Stimulated activated naive CD8-positive, alpha-beta T cell treated with anti-CD3 and anti-CD28 coated beads, Interleukin-15, amount 100 ng/mL, for 72 hours (primary cell): ENCODE measurements around the gene PLCL2.
"Not testable (repeated sequence)": the region's sequence is repeated elsewhere in the genome, so short reads cannot be mapped to it uniquely, and the experiment has no call there.

Source experiments
- ATAC-seq: fragments of 150-1000 bp; cut with Tn5 transposase; 2 replicates; pipeline ENCODE4 v1.10.0; 2021; ENCODE audit warnings: mild to moderate bottlenecking, moderate library complexity
- DNase-seq, 2 donors: peaks; one replicate each; pipeline ENCODE4 v3.0.0; 2021 to 2022
- H3K27ac Mint-ChIP-seq, 2 donors: one replicate each; pipeline ENCODE4 v1.8.0; 2022; ENCODE audit warnings: mild to moderate bottlenecking in 2 of 2, mixed read lengths in 2 of 2, moderate library complexity in 2 of 2
- H3K27me3 Mint-ChIP-seq: one replicate; pipeline ENCODE4 v1.8.0; 2022; ENCODE audit warnings: mixed read lengths
- H3K4me1 Mint-ChIP-seq: one replicate; pipeline ENCODE4 v1.8.0; 2022; ENCODE audit warnings: mild to moderate bottlenecking, mixed read lengths
- H3K4me3 Mint-ChIP-seq, 2 donors: one replicate each; pipeline ENCODE4 v1.8.0; 2022; ENCODE audit warnings: mild to moderate bottlenecking in 2 of 2, mixed read lengths in 2 of 2, moderate library complexity in 1 of 2
- H3K9me3 Mint-ChIP-seq, 2 donors: one replicate each; pipeline ENCODE4 v1.8.0; 2022; ENCODE audit warnings: mixed read lengths in 2 of 2

PLCL2 gene

GRCh38 chr3:17078926-17079465 is 194.2 kb downstream of the PLCL2 start:
- Mint-ChIP-seq H3K4me1 (peaks cover 67% of the 10 kb centered on the region), H3K27ac (no peak overlapping the region), H3K9me3 (peaks cover 9 to 12% of the 10 kb centered on the region in 2 donors), H3K4me3 (no peak overlapping the region), H3K27me3 (no peaks in the 10 kb centered on the region)
- ATAC-seq (no peak), DNase-seq (no peak)

- H3K9me3 Mint-ChIP-seq, result peaks cover 9 to 12% of the 10 kb centered on the region in 2 donors
- no peak overlapping the region for H3K27ac Mint-ChIP-seq
- peak overlapping the region in 1 of 2 donors; percentile 30 for H3K4me3 Mint-ChIP-seq
These were observed 195.2 kb downstream of the PLCL2 start for GRCh38 chr3:17079933-17080332.

DNA sequence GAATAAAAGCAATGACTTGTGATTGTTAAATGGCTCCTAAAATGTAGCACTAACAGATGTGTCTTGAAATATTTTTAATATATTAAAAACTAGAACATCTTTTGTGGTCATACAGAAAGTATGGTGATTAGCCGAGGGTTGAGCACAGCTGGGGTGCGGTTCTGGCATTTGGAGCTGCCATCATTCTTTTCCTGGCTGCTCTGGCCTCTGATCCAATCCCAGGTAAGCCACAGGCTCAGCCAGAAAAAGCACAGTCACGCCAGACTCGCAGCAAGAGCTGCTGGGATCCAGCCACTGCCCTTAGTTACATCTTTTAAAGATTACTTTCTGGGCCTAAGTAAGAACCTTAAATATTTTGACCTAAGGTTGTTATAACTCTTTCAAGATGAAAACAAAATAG is 196.8 kb downstream of the PLCL2 start:
- H3K4me1 Mint-ChIP-seq, result peaks cover 53% of the 10 kb centered on the region
- H3K9me3 Mint-ChIP-seq, result peaks cover 9 to 17% of the 10 kb centered on the region in 2 donors
- H3K4me3 Mint-ChIP-seq, result no peak overlapping the region
- no peaks in the 10 kb centered on the region for H3K27me3 Mint-ChIP-seq
- ATAC-seq, result no peak
- no peak for DNase-seq
- H3K27ac Mint-ChIP-seq, result no peak overlapping the region

More at GRCh38 chr3:17079933-17080332, 195.2 kb downstream of the PLCL2 start:
- no peak for ATAC-seq
- Mint-ChIP-seq H3K4me1 (peaks cover 58% of the 10 kb centered on the region), H3K27me3 (no peaks in the 10 kb centered on the region)
- DNase-seq, result no peak

GRCh38 chr3:17087509-17087908 is 202.8 kb downstream of the PLCL2 start:
- peak overlapping the region in 1 of 2 donors; percentile 7 for H3K27ac Mint-ChIP-seq
- DNase-seq (peak in 1 of 2 donors; percentile 24), ATAC-seq (peak; percentile 91)
- H3K4me1 Mint-ChIP-seq, result peaks cover 35% of the 10 kb centered on the region
- no peak overlapping the region for H3K4me3 Mint-ChIP-seq
- H3K9me3 Mint-ChIP-seq, result peaks cover 9 to 13% of the 10 kb centered on the region in 2 donors
- no peaks in the 10 kb centered on the region for H3K27me3 Mint-ChIP-seq

- Mint-ChIP-seq H3K4me3 (peak overlapping the region in 1 of 2 donors; percentile 42), H3K9me3 (peaks cover 6 to 12% of the 10 kb centered on the region in 2 donors), H3K27me3 (no peaks in the 10 kb centered on the region), H3K27ac (no peak overlapping the region), H3K4me1 (peaks cover 35% of the 10 kb centered on the region)
- no peak for DNase-seq
- ATAC-seq, result no peak
These were observed 203.3 kb downstream of the PLCL2 start for GRCh38 chr3:17088017-17088416.

DNA sequence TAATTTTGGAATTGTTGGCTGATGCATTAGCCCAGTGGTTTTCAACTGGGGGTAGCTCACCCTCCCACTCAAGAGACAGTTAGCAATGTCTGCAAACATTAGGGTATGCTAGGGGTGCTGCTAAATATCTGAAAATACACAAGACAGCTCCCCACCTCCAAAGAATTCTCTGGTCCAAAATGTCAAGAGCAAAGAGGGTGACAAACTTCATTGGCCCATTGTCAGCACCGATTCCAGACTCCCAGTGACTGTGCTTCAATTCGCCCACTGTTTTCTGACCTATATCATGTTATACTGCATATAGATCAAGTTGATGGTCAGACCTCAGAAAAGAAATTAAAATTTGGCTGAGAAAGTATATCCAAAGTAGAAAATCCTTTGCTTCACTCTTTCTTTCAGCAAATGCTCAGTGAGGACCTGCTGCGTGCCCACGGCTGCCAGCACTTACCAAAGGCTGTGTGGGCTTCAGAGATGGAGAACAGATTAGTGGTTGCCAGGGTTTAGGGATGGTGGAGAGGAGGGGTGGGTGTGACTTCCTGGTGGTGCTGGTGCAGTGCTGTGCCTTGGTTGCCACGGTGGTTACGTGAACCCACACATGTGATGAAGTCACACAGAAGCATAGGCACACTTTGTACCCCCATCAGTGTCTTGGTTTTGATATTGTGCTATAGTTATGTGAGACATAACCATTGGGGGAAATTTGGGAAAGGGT is 204.0 kb downstream of the PLCL2 start:
- peaks cover 35% of the 10 kb centered on the region for H3K4me1 Mint-ChIP-seq
- H3K4me3 Mint-ChIP-seq, result no peak overlapping the region
- H3K27me3 Mint-ChIP-seq, result no peaks in the 10 kb centered on the region
- H3K27ac Mint-ChIP-seq, result no peak overlapping the region
- peak; percentile 9 to 40 for DNase-seq
- H3K9me3 Mint-ChIP-seq, result peaks cover 0 to 6% of the 10 kb centered on the region in 2 donors
- peak; percentile 86 for ATAC-seq

- no peak overlapping the region for H3K27ac Mint-ChIP-seq
- ATAC-seq, result no peak
- no peak overlapping the region for H3K4me3 Mint-ChIP-seq
- H3K27me3 Mint-ChIP-seq, result no peaks in the 10 kb centered on the region
- no peak for DNase-seq
- peaks cover 0 to 6% of the 10 kb centered on the region in 2 donors for H3K9me3 Mint-ChIP-seq
- H3K4me1 Mint-ChIP-seq, result peaks cover 35% of the 10 kb centered on the region
These were observed 204.6 kb downstream of the PLCL2 start for GRCh38 chr3:17089314-17089700.

- no peak for ATAC-seq
These were observed 205.7 kb downstream of the PLCL2 start for GRCh38 chr3:17090280-17090983.

GRCh38 chr3:17091910-17092582 is 207.3 kb downstream of the PLCL2 start:
- H3K4me1 Mint-ChIP-seq, result peaks cover 22% of the 10 kb centered on the region
- H3K4me3 Mint-ChIP-seq, result no peak overlapping the region
- H3K27ac Mint-ChIP-seq, result no peak overlapping the region
- H3K27me3 Mint-ChIP-seq, result no peaks in the 10 kb centered on the region
- DNase-seq, result no peak
- H3K9me3 Mint-ChIP-seq, result no peaks in the 10 kb centered on the region
- no peak for ATAC-seq

More at GRCh38 chr3:17090280-17090983, 205.7 kb downstream of the PLCL2 start:
- Mint-ChIP-seq H3K27ac (no peak overlapping the region), H3K9me3 (peaks cover 0 to 6% of the 10 kb centered on the region in 2 donors), H3K4me3 (no peak overlapping the region), H3K27me3 (no peaks in the 10 kb centered on the region), H3K4me1 (peaks cover 35% of the 10 kb centered on the region)
- DNase-seq, result no peak

GRCh38 chr3:17092583-17092933 is 207.8 kb downstream of the PLCL2 start:
- no peaks in the 10 kb centered on the region for H3K27me3 Mint-ChIP-seq
- no peak for DNase-seq
- no peak overlapping the region for H3K4me3 Mint-ChIP-seq
- H3K9me3 Mint-ChIP-seq, result no peaks in the 10 kb centered on the region
- no peak overlapping the region for H3K27ac Mint-ChIP-seq
- no peak for ATAC-seq
- H3K4me1 Mint-ChIP-seq, result peaks cover 16% of the 10 kb centered on the region

DNA sequence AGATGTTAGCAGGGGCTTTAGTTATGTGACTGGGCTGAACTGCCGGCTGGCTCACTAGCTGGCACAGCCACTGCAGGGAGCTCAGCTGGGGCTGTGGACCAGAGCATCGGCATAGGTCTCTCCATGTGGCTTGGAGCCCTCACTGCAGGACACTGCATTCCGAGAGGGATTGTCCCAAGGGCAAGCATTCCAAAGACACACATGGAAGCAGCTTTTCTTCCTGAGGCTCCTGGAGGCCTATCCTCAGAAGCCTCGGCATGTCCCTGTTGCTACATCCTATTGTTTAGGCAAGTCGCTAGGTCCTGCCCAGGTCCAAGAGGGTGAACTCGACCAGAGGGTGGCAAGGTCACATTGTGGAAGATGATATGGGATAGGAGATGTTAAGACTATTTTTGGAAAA is 209.8 kb downstream of the PLCL2 start:
- no peak for DNase-seq
- ATAC-seq, result no peak
- no peak overlapping the region for H3K27ac Mint-ChIP-seq

DNA sequence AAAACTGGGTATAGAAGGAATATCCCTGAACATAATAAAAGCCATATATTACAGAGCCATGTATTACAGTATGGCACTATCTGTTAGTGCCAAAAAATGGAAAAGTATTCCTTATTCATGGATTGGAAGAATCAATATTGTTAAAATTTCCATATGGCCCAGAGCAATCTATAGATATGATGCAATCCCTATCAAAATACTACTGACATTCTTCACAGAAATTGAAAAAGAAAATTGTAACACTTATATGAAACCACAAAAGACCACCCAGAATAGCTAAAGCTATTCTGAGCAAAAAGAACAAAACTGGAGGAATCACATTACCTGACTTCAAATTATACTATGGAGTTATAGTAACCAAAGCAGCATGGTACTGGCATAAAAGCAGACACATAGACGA is 218.8 kb downstream of the PLCL2 start:
- no peaks in the 10 kb centered on the region for H3K27me3 Mint-ChIP-seq
- no peak overlapping the region for H3K27ac Mint-ChIP-seq
- H3K4me1 Mint-ChIP-seq, result peaks cover 5% of the 10 kb centered on the region
- ATAC-seq, result no peak
- peaks cover 29 to 36% of the 10 kb centered on the region in 2 donors for H3K9me3 Mint-ChIP-seq
- no peak overlapping the region for H3K4me3 Mint-ChIP-seq
- no peak for DNase-seq

More for the DNA sequence above, 209.8 kb downstream of the PLCL2 start:
- Mint-ChIP-seq H3K27me3 (no peaks in the 10 kb centered on the region), H3K9me3 (no peaks in the 10 kb centered on the region), H3K4me3 (no peak overlapping the region), H3K4me1 (no peaks in the 10 kb centered on the region)

GRCh38 chr3:17106801-17107200 is 222.0 kb downstream of the PLCL2 start:
- peaks cover 17 to 32% of the 10 kb centered on the region in 2 donors for H3K9me3 Mint-ChIP-seq
- H3K4me3 Mint-ChIP-seq, H3K27ac Mint-ChIP-seq, H3K27me3 Mint-ChIP-seq, ATAC-seq, DNase-seq: not testable (repeated sequence)
- H3K4me1 Mint-ChIP-seq, result peaks cover 17% of the 10 kb centered on the region

DNA sequence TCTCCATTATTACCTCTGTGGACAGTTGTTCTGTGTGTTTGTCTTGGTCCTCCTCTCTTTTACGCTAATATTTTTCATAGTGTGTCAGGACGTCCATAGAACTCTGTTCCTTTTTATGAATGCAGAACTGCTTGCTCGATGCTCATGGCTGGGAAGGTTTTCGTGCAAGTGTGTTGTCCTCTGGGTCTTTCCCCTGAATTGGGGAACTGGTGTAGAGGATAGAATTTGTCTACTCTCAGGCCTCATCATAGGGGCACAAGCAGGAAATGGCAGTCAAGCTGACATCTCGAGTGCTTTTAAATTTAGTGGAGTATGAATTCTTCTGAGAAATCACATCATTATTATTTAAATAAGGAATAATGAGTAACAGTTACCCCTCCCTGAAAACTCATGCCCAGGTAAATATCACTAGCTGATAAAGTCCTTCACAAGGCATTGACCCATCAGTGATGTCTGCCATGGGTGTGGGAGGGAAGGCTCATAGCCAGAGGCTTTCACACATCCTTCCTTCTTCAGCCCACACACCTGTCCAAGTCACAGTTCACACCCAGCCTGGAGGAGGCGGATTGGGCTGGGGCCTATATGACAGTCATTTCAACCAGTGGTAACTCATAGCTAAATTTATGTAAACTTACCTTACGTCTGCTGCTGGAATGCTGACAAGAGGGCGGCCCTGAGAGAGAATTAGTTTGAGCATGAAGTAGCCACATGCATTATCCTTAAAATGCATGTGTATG is 226.1 kb downstream of the PLCL2 start:
- Mint-ChIP-seq H3K4me3 (no peak overlapping the region), H3K4me1 (peaks cover 17% of the 10 kb centered on the region), H3K27ac (no peak overlapping the region), H3K27me3 (no peaks in the 10 kb centered on the region), H3K9me3 (peaks cover 10 to 19% of the 10 kb centered on the region in 2 donors)
- DNase-seq (no peak), ATAC-seq (no peak)

DNA sequence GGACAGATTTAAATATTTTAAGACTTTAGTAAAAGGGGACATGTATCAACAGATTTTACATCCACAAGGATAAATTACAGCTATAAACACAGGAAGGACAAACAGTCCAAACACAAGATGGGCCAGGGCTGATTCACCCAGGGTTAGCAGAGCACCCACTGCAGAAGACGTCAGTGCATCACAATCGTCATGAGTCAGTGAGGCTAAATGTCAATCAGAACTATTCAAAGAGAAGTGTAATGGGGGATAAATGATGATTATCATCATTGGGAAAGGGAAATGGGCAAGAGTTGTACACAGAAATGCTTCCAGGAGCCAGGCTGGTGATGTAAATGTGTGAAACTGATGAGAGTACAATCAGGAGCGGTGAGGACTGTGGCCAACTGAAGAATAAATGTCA is 226.8 kb downstream of the PLCL2 start:
- ATAC-seq (no peak), DNase-seq (no peak)
- no peak overlapping the region for H3K4me3 Mint-ChIP-seq
- peaks cover 17% of the 10 kb centered on the region for H3K4me1 Mint-ChIP-seq
- no peak overlapping the region for H3K27ac Mint-ChIP-seq
- no peaks in the 10 kb centered on the region for H3K27me3 Mint-ChIP-seq
- peaks cover 7 to 19% of the 10 kb centered on the region in 2 donors for H3K9me3 Mint-ChIP-seq
